ENCODE data around the gene ASAP2. TPM values are rescaled to one million over a fixed set of nuclear protein-coding genes. Genes with fewer than 3 reads are reported as not detected.

Gene ASAP2
- total and polyA plus RNA-seq, 9 of the 15 experiments (the other 6 are each of a cell fraction or from before 2014, with no cell fraction given) = 0.06 to 4.3 (median 3.1) TPM

DNA sequence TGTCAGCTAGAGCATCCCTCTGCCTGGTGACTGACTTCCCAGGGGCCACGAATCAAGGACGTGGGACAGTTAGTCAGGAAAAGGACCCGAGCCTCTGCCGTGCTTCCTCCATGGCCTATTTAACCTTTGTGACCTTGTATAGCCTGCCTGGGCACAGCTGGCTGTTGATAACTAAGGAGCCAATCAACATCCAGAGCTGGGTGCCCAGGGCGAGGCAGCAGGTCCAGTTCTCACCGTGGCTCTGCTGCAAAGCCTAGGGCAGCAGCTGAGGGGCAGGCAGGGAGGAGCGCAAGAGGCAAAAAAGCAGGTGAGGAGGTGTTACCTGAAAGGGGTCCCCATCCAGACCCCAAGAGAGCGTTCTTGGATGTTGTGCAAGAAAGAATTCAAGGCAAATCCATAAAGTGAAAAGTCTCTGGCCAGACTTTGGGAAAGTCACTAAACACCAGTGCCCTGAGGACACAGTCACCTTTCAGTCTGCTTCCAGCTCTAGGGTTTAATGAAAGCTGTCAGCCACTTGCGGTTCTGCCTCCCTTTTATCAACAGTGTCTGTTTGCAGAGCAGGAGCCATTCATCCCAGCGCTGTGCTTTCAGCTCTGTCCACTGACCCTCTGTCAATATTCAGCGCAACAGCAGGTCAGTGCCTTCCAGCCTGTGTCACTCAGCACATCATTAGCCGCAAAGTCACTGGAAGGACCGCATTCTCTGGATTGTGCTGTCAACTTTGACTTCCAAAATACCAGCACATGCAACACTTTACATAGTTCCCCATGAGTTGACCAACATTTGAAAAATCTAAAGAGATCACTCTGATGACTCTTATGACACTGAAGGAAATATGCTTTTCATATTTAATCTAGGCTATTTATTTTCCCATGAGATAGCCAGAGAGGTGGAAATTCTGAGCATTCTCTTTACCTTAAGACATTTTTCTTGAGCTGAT is 38.6 kb upstream of the ASAP2 start (continued):
- TF ChIP-seq, protein P1, sequence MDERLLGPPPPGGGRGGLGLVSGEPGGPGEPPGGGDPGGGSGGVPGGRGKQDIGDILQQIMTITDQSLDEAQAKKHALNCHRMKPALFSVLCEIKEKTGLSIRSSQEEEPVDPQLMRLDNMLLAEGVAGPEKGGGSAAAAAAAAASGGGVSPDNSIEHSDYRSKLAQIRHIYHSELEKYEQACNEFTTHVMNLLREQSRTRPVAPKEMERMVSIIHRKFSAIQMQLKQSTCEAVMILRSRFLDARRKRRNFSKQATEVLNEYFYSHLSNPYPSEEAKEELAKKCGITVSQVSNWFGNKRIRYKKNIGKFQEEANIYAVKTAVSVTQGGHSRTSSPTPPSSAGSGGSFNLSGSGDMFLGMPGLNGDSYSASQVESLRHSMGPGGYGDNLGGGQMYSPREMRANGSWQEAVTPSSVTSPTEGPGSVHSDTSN (CRISPR knock-in tag; IDR thresholded peaks at IDR 0.05; ENCODE audit: low read depth) = no peak
- TF ChIP-seq, protein P1 (tag; conservative IDR thresholded peaks at IDR 0.05; ENCODE audit: low read depth) = peak; percentile 43; the same call in 1 of the 2 replicates
- TF ChIP-seq, protein P2, sequence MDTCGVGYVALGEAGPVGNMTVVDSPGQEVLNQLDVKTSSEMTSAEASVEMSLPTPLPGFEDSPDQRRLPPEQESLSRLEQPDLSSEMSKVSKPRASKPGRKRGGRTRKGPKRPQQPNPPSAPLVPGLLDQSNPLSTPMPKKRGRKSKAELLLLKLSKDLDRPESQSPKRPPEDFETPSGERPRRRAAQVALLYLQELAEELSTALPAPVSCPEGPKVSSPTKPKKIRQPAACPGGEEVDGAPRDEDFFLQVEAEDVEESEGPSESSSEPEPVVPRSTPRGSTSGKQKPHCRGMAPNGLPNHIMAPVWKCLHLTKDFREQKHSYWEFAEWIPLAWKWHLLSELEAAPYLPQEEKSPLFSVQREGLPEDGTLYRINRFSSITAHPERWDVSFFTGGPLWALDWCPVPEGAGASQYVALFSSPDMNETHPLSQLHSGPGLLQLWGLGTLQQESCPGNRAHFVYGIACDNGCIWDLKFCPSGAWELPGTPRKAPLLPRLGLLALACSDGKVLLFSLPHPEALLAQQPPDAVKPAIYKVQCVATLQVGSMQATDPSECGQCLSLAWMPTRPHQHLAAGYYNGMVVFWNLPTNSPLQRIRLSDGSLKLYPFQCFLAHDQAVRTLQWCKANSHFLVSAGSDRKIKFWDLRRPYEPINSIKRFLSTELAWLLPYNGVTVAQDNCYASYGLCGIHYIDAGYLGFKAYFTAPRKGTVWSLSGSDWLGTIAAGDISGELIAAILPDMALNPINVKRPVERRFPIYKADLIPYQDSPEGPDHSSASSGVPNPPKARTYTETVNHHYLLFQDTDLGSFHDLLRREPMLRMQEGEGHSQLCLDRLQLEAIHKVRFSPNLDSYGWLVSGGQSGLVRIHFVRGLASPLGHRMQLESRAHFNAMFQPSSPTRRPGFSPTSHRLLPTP (IDR thresholded peaks at IDR 0.05; ENCODE audit: borderline replicate concordance, extremely low read depth, insufficient read length) = no peak
- no peak for TF ChIP-seq ZNF445 (CRISPR knock-in tag; IDR thresholded peaks at IDR 0.05; ENCODE audit: low read depth)
- no peak for TF ChIP-seq ETV6 (IDR thresholded peaks at IDR 0.05; ENCODE audit: borderline replicate concordance in 1 of 2, low read depth in 2 of 2, low read length in 1 of 2)
- no peak for TF ChIP-seq ETV6 (CRISPR knock-in tag; IDR thresholded peaks at IDR 0.05; ENCODE audit: borderline replicate concordance)
- TF ChIP-seq ZBTB8A (IDR thresholded peaks at IDR 0.05; ENCODE audit: partially characterized antibody) = no peak
- TF ChIP-seq, protein P3, sequence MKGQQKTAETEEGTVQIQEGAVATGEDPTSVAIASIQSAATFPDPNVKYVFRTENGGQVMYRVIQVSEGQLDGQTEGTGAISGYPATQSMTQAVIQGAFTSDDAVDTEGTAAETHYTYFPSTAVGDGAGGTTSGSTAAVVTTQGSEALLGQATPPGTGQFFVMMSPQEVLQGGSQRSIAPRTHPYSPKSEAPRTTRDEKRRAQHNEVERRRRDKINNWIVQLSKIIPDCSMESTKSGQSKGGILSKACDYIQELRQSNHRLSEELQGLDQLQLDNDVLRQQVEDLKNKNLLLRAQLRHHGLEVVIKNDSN (CRISPR knock-in tag; IDR thresholded peaks at IDR 0.05) = no peak; the same call in 1 of the 2 replicates
- TF ChIP-seq MAZ (CRISPR knock-in tag; conservative IDR thresholded peaks at IDR 0.05 in 1 of 2, IDR thresholded peaks at IDR 0.05 in 1 of 2) = no peak
- TF ChIP-seq KAT7 (CRISPR knock-in tag; IDR thresholded peaks at IDR 0.05; ENCODE audit: borderline replicate concordance) = no peak
- TF ChIP-seq RNF2 (IDR thresholded peaks at IDR 0.05) = no peak
- TF ChIP-seq ZNF764 (CRISPR knock-in tag; IDR thresholded peaks at IDR 0.05; ENCODE audit: low read depth) = no peak
- no peak for TF ChIP-seq DACH1 (IDR thresholded peaks at IDR 0.05; ENCODE audit: partially characterized antibody)
- TF ChIP-seq, protein P4, sequence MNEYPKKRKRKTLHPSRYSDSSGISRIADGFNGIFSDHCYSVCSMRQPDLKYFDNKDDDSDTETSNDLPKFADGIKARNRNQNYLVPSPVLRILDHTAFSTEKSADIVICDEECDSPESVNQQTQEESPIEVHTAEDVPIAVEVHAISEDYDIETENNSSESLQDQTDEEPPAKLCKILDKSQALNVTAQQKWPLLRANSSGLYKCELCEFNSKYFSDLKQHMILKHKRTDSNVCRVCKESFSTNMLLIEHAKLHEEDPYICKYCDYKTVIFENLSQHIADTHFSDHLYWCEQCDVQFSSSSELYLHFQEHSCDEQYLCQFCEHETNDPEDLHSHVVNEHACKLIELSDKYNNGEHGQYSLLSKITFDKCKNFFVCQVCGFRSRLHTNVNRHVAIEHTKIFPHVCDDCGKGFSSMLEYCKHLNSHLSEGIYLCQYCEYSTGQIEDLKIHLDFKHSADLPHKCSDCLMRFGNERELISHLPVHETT (CRISPR knock-in tag; conservative IDR thresholded peaks at IDR 0.05 in 1 of 2, IDR thresholded peaks at IDR 0.05 in 1 of 2) = 0 out of 4 replicates have a peak, but pooled peaks of 1 of the 2 experiments have one; percentile 30
- TF ChIP-seq SRSF7 (optimal IDR thresholded peaks at IDR 0.05; ENCODE audit: low read depth, low read length) = no peak
- TF ChIP-seq, protein P5, sequence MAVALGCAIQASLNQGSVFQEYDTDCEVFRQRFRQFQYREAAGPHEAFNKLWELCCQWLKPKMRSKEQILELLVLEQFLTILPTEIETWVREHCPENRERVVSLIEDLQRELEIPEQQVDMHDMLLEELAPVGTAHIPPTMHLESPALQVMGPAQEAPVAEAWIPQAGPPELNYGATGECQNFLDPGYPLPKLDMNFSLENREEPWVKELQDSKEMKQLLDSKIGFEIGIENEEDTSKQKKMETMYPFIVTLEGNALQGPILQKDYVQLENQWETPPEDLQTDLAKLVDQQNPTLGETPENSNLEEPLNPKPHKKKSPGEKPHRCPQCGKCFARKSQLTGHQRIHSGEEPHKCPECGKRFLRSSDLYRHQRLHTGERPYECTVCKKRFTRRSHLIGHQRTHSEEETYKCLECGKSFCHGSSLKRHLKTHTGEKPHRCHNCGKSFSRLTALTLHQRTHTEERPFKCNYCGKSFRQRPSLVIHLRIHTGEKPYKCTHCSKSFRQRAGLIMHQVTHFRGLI (CRISPR knock-in tag; IDR thresholded peaks at IDR 0.05) = no peak
